Activated CD4-positive, alpha-beta T cell treated with anti-CD3 and anti-CD28 coated beads, Interleukin-2, amount 50 U/mL, for 24 hours (primary cell): Measurements from ENCODE around the gene ADAM29.
"Not testable (repeated sequence)": the region's sequence is repeated elsewhere in the genome, so short reads cannot be mapped to it uniquely, and the experiment has no call there.

Experiments used
- DNase-seq, 2 donors: peaks; one replicate each; pipeline ENCODE4 v3.0.0-alpha.2; 2020; ENCODE audit warnings: low read depth in 1 of 2, low spot score in 1 of 2

The ADAM29 gene

DNA sequence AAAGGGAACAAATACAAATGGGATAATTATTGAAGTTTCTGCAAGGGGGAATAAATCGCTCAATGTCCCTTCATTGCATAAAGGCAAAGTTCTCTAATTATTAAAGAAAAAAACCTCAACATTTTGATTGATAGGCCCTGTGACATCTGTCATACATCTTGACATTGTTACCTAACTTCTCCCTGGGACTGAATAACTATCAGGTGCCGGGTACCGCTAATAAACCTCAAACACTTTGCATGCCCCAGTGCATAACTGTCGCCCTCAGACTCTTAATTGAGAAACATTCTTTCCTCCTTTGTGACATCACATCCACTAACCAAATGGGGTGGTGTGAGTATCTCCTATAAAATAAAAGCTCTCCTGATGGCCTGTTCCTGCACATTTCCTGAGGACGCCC, at the start of gene ADAM29:
Gene ADAM29, plus strand, starts transcription at position 301 of the 400 bp plus-strand sequence. CDS start 57,168 bp downstream, outside the sequence.
- DNase-seq = no peak

DNA sequence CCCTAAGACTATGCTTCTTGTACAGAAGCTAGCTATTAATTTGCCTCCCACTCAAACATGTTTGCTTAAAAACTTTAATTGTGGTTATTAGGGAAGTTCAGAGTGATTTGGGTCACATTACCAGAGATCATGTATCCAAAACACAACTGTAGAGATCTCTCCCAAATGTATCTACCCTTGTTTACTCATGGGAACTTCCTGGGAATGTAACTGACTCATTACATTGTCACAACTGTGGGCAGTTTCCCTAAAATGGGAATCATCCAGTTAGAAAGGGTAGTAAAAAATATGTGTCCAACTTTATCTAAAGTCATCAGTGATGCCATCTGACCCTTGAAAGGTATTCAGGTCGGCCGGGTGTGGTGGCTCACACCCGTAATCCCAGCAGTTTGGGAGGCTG, 48.8 kb upstream of the ADAM29 start:
- no peak for DNase-seq

DNA sequence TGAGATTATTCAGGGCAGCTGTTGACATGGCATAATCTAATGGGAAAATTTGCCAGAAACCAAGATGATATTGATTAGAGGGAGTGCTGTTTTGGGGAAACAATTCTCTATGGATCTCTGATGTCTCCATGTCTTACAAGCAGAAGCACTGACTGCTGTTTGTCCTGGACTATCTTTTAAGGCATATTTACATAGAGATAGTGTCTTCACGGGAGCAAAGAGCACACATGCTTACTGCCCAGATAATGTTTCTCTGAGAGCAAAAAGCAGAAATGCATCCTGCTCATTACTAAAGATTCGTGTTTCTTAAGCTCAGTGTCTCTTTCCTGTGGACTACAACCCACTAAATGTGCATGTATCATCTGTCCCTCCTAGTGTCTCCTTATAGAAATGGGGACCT, 47.8 kb upstream of the ADAM29 start:
- no peak for DNase-seq

DNA sequence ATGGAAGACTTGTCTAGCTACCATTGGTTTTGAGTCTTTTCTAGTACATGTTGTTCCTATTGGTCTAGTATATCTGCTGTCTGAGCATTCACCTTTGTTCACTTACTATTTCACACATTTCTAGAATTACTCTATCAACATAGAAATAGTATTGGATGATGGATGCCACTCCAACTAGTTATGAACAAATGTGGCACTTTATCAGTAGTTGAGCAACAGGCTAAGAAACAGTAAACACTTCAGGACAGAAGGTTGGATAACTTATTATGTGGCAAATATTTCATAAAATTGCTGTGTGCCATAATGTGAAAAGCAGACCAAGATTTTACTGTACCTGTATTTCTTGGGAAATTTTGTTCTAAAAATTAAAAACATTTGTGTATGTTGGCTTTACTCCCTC, 46.8 kb upstream of the ADAM29 start:
- no peak for DNase-seq

GRCh38 chr4:174873146-174873545, 45.0 kb upstream of the ADAM29 start:
- not testable (repeated sequence) for DNase-seq

DNA sequence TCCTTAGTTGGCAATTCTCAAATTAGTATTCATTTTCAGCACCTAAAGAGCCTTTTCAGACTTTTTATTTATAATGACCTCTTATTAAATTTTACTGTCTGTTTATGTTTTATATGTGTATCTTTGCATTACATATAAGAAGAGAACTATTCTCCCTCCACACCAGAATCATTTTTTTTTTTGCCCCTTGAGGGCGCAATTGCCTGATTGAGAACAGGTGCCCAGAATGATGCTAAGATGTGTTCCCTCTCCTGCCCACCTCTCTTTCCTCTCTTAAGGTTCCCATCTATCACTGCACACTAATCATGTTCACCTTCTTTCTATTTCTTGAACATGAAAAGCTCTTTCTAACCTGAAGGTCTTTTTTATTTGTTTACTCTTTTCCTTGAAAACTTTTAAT, 44.2 kb upstream of the ADAM29 start:
- no peak for DNase-seq

- no peak for DNase-seq
Observed at GRCh38 chr4:174874898-174875297, 43.3 kb upstream of the ADAM29 start.

GRCh38 chr4:174880001-174880400, 38.2 kb upstream of the ADAM29 start:
- no peak for DNase-seq

DNA sequence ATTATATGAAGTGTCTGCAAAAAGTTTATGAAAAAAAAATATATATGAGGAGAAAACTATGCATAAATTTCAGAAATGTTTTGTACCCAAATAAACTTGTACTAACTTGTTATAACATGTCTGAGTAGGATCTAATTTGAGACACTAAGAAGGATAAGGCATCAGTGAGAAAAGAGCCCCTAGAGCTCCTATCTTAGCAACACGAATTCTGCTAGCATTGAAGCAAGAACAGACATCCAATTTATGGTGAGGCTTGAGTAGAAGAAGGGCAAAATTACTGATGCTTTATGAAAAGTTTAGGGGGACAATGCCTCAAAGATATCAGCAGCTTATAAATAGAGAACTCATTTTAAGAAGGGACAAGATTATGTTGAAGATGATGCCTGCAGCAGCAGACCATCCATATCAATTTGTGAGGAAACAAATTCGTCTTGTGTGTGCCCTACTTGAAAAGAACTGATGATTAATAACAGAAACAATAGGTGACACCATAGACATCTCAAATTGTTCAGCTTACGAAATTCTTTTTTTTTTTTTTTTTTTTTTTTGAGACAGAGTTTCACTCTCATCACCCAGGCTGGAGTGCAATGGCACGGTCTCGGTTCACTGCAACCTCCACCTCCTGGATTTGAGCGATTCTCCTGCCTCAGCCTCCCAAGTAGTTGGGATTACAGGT, 35.7 kb upstream of the ADAM29 start:
- no peak for DNase-seq

DNA sequence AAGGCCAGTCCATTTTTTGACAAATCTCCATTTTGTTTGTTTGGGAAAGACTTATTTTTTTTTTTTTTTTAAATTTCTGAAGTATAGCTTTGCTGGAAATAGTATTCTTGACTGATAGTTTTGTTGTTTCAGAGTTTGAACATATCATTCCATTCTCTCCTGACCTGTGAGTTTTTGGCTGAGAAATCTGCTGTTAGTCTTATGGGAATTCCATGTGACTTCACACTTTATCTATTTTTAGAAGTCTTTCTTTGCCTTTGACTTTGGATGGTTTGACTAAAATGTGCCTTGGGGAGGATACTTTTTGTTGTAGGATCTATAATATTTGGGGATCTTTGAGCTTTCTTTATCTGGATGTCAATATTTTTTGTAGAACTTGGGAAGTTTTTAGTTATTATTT, 10.7 kb upstream of the ADAM29 start:
- DNase-seq = no peak

DNA sequence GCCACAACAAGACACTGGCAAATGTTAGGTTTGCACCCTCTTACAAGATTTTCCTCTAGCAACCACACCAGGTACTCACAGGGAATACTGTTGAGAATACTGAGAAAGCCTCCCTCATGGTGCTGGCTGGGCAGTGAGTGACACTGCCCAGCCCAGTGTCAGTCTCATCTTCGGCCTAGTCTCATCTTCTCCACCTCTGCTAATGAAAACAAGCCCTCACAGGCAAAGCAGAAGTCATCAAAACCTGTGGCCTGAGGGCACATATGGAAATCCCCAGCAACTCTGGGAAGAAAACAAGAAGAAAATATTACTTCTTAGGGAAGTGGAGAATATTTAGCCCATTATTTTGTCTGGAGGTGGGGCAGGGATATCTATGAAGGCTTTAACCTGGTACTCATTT, 7.9 kb upstream of the ADAM29 start:
- no peak for DNase-seq

DNA sequence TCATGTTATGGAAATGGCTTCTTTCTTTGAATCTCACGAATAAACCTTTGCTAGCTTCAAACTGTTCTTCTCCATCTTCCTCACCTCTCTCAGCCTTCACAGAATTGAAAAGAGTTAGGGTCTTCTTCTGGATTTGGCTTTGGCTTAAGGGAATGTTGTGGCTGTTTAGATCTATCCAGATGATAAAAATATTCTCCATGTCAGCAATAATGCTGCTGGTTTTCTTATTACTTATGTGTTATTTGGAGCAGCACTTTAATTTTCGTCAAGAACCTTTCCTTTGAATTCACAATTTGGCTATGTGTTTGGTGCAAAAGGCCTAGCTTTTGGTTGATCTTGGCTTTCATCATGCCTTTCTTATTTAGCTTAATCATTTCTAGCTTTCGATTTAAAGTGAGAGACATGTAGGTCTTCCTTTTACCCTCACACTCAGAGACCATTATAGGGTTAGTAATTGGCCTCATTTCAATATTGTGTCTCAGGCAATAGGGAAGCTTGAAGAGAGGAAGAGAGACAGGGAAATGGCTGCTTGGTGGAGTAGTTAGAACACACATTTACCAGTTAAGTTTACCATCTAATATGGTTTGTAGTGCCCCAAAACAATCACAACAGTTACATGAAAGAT, 5.1 kb upstream of the ADAM29 start:
- no peak for DNase-seq

- DNase-seq = no peak
Observed at GRCh38 chr4:174919886-174920423, 1.8 kb downstream of the ADAM29 start.

- DNase-seq = no peak
Observed at GRCh38 chr4:174926958-174927357, 8.8 kb downstream of the ADAM29 start.

GRCh38 chr4:174928174-174928573, 10.0 kb downstream of the ADAM29 start:
- DNase-seq = no peak

GRCh38 chr4:174928575-174929253, 10.6 kb downstream of the ADAM29 start:
- no peak for DNase-seq

GRCh38 chr4:174929346-174929745, 11.2 kb downstream of the ADAM29 start:
- DNase-seq = no peak

- DNase-seq = no peak
Observed at GRCh38 chr4:174930895-174931294, 12.7 kb downstream of the ADAM29 start.

GRCh38 chr4:174933083-174933482, 14.9 kb downstream of the ADAM29 start:
- no peak for DNase-seq

DNA sequence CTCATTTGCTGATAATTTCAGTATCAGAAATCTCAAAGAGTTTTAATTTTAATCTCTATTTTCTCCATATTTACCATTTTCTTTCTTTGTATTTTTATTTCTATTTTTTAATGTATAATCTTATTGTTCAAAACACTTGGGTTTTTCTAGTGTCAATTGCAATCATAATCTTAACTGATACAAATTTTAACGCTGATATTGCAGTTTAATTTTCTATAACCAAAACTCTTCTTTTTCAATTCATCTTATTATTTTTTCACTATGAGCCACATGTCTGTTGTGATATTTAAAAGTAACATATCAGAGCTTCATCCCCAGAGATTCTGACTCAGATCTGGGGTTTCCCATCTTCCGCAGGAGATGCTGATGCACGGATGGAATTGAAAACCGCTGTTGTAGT, 16.2 kb downstream of the ADAM29 start:
- no peak for DNase-seq

DNA sequence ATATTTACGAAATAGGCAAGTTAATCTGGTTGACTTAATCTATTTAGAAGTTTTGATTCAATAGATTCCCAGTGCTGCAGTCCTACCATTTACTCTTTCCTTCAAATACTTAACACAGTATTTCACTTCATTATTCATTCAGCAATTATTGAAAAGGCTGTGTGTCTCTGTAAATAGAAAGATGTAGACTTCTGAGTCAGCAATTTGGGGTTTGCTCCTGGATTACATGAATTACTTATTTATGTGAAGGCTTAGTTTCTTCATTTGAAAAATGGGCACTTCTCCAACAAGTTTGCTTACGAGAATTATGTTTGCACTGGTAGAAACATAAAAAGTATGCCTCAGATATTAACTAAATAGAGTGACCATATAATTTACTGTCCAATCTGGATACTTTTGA, 17.4 kb downstream of the ADAM29 start:
- no peak for DNase-seq

DNA sequence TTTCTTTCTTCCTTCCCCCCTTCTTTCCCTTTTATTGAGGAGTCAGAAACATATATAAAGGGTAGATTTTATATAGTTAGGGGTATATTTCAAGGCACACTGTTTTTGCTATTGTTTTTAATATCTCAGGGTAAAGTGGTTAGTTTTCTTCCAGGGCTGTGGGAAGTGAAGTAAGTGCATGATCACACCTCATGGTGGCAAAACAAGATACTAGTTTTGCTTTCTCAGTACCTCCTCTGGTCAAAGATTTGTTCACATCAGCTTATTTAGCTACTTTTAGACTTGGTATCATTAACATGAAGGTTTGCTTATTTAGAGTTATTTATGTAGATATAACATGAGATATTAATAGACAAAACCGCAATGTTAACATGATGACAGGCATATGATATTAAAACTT, 21.8 kb downstream of the ADAM29 start:
- DNase-seq = no peak
